HG03565 (cell line): ENCODE results near the gene MAD2L1.
A peak's percentile ranks its signal among the peaks of the same experiment; 100 is the strongest.

ENCODE experiments used
- ATAC-seq: cut with Tn5 transposase; IDR thresholded peaks from one replicate; pipeline ENCODE4 v1.9.1; 2021; ENCODE audit warnings: mild to moderate bottlenecking, moderate library complexity; ENCODE audit not compliant: unreplicated experiment

Gene MAD2L1

DNA sequence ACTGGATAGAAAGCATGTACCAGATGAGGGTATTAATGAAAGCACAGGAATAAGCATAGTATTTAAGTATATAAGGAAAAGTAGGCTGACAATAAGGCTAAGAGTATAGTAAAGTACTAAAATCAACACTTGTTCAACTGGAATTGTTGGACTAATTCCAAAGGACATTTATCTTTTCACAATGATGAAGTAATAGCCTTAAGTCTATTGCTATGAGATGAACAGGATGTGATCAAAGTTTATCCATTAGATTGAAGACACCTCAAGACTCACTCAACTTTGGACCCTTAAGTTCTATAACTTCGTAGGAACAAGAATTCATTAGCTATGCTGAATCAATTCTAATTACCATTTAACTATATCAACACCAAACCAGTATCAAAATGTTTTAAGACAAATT, 7.6 kb downstream of the MAD2L1 start:
- ATAC-seq = no peak

DNA sequence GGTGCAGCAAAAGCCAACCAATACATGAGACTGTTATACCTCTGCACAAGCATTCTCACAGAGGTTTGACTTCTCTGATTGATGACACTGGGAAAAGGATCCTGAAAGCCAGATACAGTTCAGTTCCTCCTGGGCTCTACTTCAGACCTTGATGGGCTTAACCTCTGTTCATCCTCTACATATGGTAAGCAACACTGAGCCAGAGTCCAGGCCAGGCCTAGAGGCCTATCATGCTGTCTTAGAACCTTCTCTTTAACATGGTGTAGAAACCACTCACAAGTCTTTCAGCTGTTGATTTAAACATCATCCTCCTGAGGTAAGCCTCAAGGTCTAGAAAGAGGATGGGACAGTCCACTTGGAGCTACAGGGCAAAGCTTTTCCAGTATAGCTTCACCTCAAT, 9.2 kb downstream of the MAD2L1 start:
- no peak for ATAC-seq

DNA sequence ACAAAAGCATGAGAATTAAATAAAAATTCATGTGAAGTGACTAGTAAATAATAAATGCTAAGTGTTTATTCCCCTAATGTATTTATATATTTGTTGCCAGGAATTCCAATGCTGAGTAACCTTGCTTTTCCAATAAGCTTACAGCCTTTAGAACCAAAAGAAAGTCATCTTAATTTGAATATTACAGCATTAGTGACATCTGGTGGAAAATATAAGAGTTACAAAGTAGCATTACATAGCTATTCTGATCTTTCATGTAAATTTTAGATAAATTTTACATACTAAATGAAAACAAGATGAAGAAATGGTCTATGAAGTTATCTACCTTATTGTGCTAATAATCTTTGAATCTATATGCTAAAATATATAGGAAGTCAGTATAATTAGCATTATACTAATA, 10.4 kb downstream of the MAD2L1 start:
- no peak for ATAC-seq

DNA sequence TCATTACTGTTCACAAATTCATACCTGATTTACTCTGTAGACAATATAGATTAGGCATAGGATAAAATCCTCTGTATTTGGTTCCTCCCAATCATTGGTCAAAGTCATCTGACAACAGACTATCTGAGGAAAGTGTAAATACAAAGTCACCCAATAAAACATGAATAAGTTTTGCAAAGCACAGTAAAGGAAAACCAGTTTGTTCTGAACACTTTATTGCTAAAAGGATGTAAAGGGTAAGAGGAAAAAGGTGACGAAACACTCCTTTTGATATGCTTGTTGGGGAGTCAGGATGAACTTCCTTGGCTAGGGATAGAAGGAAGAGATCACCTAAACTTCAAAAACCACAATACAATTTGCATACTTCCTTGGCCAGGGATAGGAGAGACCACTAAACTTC, 10.9 kb downstream of the MAD2L1 start:
- no peak for ATAC-seq

DNA sequence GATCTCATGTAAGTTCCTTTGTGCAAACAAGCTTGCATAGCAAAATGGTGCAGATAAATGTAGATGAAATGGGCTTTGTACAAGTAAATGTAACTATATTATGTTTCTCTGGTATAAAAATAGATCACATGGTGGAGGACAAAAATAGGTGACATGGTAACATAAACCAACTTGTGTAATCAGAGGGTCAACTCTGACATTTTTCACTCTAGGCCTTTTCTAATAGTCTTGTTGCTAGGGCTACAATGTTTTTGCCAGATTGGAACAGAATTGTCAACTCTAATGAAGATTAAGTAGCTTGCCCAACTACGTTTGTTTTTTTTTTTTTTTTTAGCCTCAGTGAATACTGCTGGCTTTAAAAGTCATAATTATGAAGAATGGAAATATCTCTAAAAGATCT, 11.5 kb downstream of the MAD2L1 start:
- no peak for ATAC-seq

DNA sequence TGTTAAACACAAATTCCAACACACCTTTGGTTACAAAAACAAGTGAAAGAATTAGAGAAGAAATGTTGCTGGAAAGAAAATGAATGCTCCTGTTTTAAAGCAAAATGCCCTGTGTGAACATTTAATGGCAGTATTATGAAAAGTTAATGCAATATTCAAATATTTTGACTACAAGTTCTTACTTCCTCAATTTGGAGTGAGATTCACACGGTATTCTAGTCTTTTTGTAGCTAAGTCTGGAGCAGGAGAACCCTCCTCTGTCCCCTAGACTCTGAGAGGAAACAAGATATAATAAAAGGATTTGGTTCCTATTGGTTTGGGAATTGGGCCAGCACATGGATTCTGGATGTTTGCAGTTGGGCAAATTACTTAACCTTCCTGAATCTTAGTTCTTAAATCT, 12.7 kb downstream of the MAD2L1 start:
- ATAC-seq = peak; percentile 42

DNA sequence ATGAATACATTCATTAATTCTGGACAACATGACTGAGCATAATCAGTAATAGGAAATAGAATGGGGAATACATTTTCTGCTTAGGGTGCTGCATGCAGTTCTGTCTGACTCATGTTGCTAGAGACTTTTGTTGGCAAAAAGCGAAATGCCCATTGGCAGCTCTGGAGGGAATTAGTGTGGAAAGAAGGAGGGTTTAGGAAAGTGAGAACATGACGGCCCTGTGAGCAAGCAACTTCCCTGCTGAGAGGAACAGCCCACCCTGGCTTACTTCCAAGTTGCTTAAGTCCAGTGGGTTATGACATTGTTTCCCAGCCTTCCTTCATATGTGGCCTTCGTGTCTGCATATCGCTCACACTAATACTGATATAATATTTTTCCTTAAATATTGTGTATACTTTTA, 13.8 kb downstream of the MAD2L1 start:
- ATAC-seq = no peak

DNA sequence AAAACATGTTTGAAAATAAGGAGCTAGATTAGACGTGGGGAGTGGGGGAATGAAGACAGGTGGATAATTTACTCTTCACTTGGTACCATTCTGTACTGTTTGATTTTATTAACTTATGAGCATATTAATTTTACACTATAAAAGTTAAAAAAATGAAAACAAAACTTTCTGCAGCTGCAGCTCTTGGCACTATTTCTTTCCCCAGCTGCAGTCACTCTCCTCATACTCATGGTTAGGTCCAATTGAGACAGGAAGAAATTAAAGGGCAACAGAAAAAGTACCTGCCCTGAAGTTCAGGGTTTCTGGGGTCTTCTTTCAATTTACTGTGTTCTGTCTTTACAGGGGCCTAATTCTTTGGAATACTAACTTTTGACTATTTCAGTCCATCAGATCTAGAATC, 15.4 kb downstream of the MAD2L1 start:
- no peak for ATAC-seq

DNA sequence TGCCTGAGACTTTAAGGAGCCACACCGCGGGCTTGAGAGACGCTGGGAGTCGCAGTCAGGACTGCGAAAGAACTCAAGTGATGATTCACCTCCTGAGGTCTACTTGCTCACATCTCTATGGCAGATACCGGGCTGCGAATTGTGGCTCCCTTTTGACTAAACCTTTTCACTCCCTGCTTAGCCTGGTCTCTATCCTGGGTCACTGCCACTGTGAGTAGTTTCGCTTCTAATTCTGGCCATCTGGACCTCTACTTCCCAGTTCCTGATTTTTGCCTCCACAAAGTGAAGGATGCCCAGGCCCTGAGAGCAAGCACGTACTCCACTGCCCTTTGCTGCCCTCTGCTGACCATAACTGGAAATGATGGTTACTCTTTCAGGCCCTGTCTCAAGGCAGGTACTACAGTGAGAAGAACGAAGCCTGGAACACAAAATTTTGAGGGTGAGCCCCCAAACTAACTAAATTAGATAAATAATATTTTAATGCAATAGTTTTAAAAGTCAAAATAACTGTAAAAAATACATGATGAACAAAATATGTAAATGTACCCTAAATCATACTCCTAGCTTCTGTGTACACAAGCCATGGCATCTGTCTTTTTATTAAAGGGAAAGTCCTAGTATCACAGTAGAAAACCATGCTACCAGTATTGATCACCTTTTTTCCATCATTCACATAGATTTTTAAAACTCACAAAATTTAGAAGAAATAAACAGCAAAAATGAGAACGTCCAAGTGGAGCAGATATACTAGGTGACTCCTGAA, 16.7 kb downstream of the MAD2L1 start:
- ATAC-seq = peak; percentile 83

DNA sequence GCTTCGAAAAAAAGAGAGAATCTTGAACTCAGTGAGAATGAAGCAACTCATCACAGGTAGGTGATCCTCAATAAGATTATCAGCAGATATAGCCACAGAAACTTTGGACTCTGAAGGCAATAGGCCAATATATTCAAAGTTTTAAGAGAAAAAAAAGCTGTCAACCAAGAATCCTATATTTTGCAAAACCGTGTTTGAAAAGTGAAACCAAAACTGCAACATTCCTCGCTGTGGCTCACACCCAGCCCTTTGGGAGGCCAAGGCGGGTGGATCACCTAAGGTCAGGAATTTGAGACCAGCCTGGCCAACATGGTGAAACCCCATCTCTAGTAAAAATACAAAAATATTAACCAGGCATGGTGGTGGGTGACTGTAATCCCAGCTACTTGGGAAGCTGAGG, 22.8 kb downstream of the MAD2L1 start:
- ATAC-seq = no peak

DNA sequence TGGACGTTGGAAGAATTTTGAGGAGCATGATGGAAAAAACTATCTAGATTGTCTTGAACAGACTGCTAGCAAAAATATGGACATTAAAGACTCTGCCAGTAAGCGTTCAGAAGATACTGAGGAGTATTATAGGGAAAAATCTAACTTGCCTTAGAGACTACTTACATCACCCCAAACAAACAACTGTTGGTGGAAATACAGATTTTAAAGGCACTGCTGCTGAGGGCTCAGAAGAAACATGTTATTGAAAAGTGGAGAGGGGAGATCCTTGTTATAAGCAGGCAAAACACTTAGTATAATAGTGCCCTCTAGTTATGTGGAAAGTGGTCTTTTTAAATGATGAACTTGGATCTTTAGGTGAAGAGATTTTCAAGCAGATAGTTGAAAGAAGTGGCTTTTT, 29.2 kb downstream of the MAD2L1 start:
- ATAC-seq = no peak

DNA sequence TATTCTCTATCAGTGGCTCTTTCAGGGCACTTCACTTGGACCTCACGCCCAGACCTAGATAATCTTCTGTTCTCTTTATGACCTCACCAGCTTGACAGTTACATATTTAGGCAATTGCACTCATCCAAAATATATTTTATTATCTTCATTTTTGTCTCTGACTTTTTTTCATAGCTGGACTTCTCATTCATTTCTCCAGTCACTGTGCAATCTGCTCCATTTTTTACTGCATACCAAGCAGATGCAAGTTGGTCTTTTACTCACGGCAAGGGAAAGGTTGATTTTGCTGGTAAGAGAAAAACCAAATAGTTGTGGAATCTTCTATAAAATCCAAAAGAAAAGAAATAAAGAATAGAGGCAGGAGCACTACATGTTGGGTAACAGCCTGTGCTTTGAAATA, 31.7 kb downstream of the MAD2L1 start:
- no peak for ATAC-seq

DNA sequence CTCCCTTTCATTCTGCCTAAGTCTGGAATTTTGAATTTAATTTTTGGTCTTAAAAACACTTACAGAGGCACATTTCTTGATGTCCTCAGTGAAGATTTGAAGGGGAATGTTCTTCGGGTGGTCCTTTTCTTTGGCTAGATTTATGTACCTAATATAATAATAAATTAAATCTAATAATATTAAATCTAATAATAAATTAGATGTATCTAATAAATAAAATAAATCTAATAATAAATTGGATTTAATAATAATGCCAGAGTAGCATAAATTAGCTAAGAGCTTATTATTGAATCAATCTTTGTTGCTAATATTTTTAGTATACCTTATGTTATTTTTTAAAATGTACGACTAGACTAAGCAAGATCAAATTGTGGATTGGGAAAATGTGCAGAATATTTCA, 39.8 kb downstream of the MAD2L1 start:
- ATAC-seq = no peak

DNA sequence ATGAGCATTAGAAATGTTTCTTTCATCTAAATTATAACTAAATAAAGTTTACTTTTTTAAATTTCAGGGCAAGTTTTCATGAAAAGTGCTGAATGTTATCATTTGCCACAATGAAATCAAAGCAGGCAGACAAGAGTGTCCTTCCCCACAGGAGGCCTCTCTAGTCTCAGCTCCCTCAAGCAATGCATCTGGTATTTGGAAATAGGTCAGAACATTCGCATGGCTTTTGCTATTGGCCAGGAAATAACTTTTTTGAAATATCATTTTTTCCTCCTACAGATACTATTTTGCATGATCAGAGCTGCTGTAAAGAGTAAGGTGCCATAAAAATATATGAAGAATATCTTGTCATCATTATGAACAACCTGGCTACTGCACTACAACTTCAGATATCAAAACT, 41.1 kb downstream of the MAD2L1 start:
- ATAC-seq = no peak

DNA sequence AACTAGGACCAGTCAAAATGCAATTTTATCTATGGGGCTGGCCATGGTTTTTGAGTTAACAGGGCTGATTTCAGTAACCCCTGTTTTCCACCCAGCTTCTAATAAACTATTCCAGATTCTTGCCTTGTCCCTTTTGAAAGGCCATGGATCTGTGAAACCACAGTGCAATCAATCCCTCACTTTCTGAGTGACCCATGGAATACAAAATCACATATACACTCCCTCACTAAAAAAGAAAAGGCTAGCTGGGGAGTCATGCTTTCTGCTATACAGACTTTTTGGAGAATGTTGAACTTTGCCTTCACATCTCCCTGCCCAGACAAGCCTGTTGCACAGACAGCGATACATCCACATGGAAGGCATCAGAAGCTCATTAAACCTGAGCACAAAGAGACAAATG, 47.9 kb downstream of the MAD2L1 start:
- ATAC-seq = no peak

DNA sequence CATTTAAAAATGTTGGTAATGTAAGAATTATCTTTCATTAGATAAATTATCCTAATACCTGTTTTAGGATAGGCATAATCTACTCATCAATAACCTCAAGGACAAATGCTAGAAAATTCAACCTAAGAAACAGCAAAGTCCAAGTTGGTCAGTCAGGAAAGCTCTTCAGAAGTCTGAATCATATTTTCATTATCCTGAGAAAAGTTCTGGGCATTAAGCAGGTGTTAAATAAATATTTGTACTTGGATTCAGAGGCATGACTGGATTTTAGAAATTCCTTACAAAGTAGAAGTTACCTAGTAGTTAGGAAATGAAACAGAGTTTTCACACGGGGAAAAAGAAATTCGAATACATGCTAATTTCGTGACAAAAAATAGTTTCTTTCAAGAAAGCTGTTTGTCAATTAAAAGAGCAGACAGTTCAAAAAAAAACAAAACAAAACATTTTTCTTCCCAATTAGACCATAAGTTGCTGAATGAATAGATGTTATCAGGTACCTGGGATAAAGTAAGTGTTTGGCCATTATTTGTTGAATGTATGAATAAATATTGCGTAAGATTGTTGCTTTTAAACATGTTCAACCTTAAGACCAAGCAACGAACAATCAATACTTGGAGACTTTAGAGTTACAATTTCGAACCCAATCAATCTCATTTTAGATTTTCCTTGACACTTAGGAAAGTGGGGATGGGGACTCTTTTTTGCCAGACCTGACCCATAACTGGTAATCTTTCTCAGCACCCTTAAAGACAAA, 48.5 kb downstream of the MAD2L1 start:
- ATAC-seq = no peak

DNA sequence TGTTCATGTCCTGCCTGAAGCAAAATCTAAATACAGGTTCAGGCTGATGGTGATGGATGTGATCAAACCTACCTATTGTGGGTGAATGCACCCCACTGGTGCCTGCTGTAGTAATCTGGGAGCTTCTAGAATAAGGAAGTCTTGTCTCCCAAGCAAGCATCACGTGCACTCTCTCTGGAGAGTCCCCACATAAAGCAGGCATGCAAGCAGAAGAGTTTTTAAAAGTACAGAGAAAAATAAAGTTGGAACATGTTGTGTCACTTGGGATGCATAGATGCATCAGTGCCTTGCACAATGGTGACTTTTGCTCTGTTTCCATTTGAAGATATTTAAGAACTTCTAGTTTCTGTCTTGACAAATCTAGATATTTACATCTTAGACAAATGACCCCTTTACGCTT, 54.9 kb downstream of the MAD2L1 start:
- ATAC-seq = no peak

DNA sequence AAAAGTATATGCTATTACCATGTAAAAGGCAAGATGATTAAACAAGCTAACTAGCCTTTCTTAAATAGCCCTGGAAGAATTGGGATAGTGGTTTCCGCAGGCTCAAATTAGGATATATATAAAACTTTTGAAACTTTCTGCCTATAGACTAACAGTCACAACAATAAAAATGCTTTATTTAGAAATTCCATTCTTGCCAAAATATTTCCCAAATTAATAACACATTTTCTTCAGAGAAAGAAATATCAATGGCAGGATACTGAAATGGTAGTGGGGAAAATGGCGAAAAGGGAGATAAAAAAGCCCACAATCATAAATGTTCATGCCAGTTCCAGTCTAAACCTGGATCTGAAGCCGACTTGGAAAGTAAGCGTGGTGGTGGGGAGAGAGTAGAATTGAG, 56.0 kb downstream of the MAD2L1 start:
- no peak for ATAC-seq

DNA sequence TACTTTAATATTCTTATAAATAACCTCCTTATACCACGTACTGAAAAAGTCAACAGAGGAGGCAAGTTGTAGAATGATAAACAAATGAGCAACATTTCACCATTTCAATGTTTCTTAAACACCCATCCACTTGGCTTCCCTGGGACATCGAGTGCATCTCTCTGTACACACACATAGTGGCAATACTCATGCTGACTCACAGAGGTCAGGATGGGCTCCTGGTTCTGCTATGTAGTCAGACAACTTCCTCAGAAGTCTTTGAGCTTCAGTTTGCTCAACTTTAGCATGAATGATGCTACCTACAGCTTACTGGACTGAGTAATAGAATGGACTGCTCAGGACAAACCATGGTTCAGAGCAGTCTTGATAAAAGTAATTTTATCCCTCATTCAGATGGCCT, 56.9 kb downstream of the MAD2L1 start:
- ATAC-seq = no peak

DNA sequence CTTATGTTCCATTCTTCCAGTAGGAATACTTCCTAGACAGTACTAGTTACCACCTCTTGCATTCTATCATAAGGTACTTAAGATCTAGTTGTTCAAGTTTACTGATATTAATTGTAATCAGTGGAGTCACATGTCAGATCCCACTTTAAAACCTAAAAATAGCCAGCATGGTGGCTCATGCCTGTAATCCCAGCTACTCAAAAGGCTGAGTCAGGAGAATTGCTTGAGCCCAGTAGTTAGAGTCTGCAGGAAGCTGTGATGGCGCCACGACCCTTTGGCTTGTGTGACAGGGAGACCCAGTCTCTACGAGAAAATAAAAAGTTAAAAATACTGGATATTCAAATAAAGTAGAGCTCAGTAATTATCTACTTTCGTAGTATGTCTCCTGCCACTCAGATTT, 57.7 kb downstream of the MAD2L1 start:
- no peak for ATAC-seq

DNA sequence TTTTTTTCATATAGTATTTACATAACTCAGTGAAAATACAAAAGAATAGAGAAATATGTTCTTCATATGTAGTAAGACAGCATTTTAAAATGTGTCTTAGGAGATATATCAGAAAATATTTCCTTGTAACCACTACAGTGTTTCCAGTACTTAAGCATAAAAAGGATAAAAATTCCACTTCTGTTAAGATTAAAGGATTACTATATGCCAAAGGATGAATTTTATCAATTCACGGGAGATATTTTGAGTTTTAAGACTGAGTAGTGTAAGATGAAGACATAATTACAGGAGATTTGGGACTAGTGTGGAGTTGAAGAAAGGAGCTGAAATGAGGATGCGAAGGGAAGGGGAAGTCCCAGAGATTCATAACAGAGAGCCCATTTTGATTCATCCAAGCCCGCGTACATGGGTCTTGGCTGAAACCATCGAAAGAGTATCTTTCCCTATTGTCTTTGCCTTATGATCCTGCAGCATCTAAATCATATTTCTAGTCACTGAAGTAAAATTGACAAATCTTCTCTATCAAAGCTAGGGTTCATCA, 58.7 kb downstream of the MAD2L1 start:
- no peak for ATAC-seq

DNA sequence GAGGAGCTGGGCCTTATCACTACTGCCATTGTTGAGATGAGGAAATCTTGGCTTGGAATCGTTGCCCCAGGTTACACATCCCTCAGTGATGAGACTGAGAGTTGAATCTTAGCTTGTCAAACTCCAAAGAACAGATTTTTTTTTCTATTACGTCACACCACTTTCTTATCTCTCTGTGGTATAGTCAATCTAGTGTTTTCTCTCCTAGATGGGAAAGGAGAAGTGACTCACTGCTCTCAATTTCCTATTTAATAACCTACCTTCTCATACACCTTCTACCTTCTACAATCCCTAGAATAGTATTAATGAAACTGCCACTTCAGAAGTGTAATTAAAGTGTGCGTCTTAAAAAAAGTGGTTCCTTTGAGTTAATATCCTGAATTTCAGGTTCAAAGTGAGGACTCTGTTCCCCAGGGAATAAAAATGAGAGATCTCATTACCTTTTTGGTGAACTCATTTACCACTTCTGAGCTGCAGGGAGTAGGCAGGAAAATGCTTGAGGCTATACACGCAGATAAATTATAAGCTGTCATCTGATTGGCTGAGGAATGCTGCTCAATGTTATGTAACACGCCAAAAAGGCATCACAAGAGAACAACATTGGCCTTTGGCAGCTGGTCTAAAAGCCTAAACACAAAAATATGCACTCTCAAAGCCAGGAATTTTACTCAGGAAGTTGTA, 59.3 kb downstream of the MAD2L1 start:
- peak; percentile 53 for ATAC-seq
